ENCODE results near the gene PLA2G6. TPM values are rescaled to one million over a fixed set of nuclear protein-coding genes. Genes with fewer than 3 reads are reported as not detected.
A peak's percentile ranks its signal among the peaks of the same experiment; 100 is the strongest.
"Not testable (repeated sequence)": the region's sequence is repeated elsewhere in the genome, so short reads cannot be mapped to it uniquely, and the experiment has no call there.

Gene PLA2G6
- total RNA-seq, 1 donor from 2014 or later = 36.0 TPM

DNA sequence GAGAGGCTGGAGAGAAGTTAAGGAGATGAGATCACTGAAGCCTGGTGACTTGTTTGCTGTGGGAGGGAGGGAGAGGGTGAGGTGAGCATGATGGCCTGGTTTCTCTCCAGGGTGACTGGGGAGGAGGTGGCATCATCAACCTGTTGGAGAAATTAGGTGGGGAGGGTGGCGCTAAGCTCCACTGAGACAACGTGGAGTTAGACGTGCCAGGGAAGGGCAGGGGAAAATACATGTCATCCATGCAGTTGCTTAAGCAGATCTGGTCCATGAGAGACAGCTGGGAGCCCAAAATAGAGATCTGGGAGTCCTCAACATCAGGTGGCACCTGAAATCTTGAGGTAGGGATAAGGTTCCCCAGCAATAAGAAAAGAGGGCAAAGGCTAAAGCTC, 10.8 kb upstream of the PLA2G6 start:
- Mint-ChIP-seq H3K27ac (no peak overlapping the region), H3K4me3 (ENCODE audit: low read depth) (no peak overlapping the region), H3K4me1 (ENCODE audit: low read depth) (peaks cover 5% of the 10 kb centered on the region), H3K9me3 (no peaks in the 10 kb centered on the region), H3K27me3 (ENCODE audit: low read depth) (peaks cover 5% of the 10 kb centered on the region), H3K36me3 (ENCODE audit: low read depth) (no peaks in the 10 kb centered on the region)
- intact Hi-C loops (cut with micrococcal nuclease) = no loop called here
- no peak for DNase-seq (ENCODE audit: low spot score)

DNA sequence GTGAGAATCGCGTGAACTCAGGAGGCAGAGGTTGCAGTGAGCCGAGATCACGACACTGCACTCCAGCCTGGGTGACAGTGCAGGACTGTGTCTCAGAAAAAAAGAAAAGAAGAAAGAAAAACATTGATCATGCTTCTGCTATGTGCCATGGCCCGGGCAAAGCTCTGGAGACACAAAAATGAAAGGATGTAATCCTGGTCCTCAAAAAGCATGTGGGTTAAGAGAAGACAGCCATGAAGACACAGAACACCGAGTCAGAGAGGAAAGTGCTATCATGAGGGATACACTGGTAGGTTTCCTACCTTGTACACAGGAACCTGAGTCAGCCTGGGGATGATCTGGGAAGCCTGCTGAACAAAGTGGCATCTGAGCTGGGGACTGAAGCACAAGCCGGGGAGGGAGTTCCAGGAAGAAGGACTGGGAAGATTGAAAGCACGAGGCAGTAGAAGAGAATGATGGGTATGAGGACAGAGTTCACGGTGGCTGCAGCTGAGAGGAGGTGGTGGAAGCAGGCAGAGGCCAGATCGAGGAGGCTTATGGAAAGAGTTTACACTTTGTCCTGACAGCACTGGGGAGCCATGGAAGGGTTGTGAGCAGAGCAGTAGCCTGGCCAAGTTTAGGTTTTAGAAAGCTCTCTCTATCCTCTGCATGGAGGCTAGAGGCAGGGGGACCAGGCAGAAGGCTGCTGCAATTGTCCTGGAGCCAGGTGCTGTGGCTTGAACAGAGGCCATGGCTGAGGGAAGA, 10.3 kb upstream of the PLA2G6 start:
- H3K27me3 Mint-ChIP-seq (ENCODE audit: low read depth) = peaks cover 6% of the 10 kb centered on the region
- intact Hi-C loops (cut with micrococcal nuclease) = no loop called here
- no peaks in the 10 kb centered on the region for H3K9me3 Mint-ChIP-seq
- peaks cover 5% of the 10 kb centered on the region for H3K4me1 Mint-ChIP-seq (ENCODE audit: low read depth)
- H3K27ac Mint-ChIP-seq = no peak overlapping the region
- no peaks in the 10 kb centered on the region for H3K36me3 Mint-ChIP-seq (ENCODE audit: low read depth)
- no peak overlapping the region for H3K4me3 Mint-ChIP-seq (ENCODE audit: low read depth)
- no peak for DNase-seq (ENCODE audit: low spot score)

DNA sequence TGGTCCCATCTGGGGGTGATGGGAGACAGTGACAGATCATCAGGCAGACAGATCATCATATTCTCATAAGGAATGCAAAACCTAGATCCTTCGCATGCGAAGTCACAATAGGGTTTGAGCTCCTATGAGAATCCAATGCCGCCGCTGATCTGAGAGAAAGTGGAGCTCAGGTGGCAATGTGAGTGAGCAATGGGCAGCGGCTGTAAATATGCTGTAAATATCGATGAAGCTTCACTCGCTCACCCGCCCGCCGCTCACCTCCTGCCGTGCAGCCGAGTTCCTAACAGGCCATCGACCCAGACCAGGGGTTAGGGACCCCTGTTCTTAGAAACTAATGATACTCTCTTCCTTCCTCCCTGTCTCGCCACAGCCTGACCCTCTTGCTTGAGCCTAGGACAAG, 9.4 kb upstream of the PLA2G6 start:
- DNase-seq (ENCODE audit: low spot score) = no peak
- H3K4me1 Mint-ChIP-seq (ENCODE audit: low read depth) = peaks cover 5% of the 10 kb centered on the region
- intact Hi-C loops (cut with micrococcal nuclease) = no loop called here

DNA sequence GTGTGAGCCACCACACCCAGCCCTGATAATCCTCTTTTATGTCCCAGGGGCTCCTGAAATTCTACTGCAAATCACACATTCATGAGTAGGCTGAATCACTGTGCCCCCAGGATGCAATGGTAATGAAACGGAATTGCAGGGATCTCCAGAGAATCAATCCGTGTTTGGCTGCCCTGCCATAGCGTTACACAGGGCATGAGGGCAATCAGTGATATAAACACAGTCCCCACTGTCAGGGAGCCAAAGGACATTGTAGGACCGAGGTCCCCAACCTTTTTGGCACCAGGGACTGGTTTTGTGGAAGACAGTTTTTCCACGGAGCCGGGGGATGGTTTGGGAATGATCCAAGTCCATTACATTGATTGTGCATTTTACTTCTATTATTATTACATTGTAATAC, 9.0 kb upstream of the PLA2G6 start:
- DNase-seq (ENCODE audit: low spot score) = no peak
- H3K4me1 Mint-ChIP-seq (ENCODE audit: low read depth) = peaks cover 5% of the 10 kb centered on the region
- H3K36me3 Mint-ChIP-seq (ENCODE audit: low read depth) = no peaks in the 10 kb centered on the region
- no peak overlapping the region for H3K27ac Mint-ChIP-seq
- intact Hi-C loops (cut with micrococcal nuclease) = no loop called here
- H3K4me3 Mint-ChIP-seq (ENCODE audit: low read depth) = no peak overlapping the region
- H3K9me3 Mint-ChIP-seq = no peaks in the 10 kb centered on the region
- H3K27me3 Mint-ChIP-seq (ENCODE audit: low read depth) = peaks cover 12% of the 10 kb centered on the region

More for the DNA sequence above, 9.4 kb upstream of the PLA2G6 start:
- Mint-ChIP-seq H3K27me3 (ENCODE audit: low read depth) (peaks cover 12% of the 10 kb centered on the region), H3K4me3 (ENCODE audit: low read depth) (no peak overlapping the region), H3K27ac (no peak overlapping the region), H3K9me3 (no peaks in the 10 kb centered on the region), H3K36me3 (ENCODE audit: low read depth) (no peaks in the 10 kb centered on the region)

DNA sequence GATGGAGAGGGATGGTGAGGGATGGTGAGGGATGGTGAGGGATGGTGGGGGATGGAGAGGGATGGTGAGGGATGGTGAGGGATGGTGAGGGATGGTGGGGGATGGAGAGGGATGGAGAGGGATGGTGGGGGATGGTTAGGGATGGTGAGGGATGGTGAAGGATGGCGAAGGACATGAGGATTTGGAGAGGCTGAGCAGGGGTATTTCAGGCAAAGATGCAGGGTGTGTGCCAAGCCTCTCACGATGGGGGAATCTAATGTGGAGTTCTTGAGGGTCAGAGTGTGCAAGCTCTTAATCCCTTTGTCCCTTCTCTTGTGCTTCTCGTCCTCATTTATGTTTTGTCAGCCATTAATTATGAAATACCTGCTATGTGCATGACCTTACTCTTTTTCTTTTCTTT, 7.5 kb upstream of the PLA2G6 start:
- H3K27ac Mint-ChIP-seq = no peak overlapping the region
- H3K27me3 Mint-ChIP-seq (ENCODE audit: low read depth) = peaks cover 12% of the 10 kb centered on the region
- no peaks in the 10 kb centered on the region for H3K4me1 Mint-ChIP-seq (ENCODE audit: low read depth)
- no peaks in the 10 kb centered on the region for H3K9me3 Mint-ChIP-seq
- no peaks in the 10 kb centered on the region for H3K36me3 Mint-ChIP-seq (ENCODE audit: low read depth)
- H3K4me3 Mint-ChIP-seq (ENCODE audit: low read depth) = no peak overlapping the region
- no peak for DNase-seq (ENCODE audit: low spot score)
- intact Hi-C loops (cut with micrococcal nuclease) = no loop called here

DNA sequence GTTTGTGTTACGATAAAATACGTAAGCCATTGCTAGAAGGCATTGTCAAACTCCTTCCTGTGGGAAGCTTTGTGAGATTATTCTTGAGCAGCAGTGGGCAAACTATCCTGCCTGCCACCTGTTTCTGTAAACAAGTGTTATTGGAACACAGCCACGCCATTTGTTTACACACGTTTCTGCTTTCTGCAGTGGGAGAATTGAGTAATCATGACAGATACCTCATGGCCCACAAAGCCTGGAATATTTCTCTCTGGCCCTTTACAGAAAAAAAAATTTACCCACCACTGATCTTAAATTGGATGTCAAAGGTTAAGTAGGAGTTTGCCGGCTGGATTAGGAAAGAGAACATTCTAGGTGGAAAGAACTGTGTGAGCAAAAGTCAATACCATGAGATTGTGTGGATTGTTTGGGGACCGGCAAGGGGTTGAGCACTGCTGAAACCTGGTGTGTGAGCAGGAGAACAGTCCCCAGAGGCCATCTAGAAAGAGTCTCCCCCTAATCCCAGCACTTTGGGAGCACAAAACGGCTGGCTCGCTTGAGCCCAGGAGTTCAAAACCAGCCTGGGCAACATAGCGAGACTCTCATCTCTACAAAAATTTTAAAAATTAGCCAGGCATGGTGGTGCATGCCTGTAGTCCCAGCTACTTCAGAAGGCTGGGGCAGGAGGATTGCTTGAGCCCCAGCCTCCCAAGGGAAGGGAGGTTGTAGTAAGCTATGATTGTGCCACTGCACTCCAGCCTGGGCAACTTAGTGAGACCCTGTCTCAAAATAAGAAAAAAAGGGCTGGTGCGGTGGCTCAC, 6.0 kb upstream of the PLA2G6 start:
- DNase-seq (ENCODE audit: low spot score) = no peak
- no peaks in the 10 kb centered on the region for H3K9me3 Mint-ChIP-seq
- intact Hi-C loops (cut with micrococcal nuclease) = no loop called here
- no peak overlapping the region for H3K27ac Mint-ChIP-seq
- peaks cover 3% of the 10 kb centered on the region for H3K4me1 Mint-ChIP-seq (ENCODE audit: low read depth)
- peaks cover 9% of the 10 kb centered on the region for H3K27me3 Mint-ChIP-seq (ENCODE audit: low read depth)
- no peaks in the 10 kb centered on the region for H3K36me3 Mint-ChIP-seq (ENCODE audit: low read depth)
- no peak overlapping the region for H3K4me3 Mint-ChIP-seq (ENCODE audit: low read depth)

DNA sequence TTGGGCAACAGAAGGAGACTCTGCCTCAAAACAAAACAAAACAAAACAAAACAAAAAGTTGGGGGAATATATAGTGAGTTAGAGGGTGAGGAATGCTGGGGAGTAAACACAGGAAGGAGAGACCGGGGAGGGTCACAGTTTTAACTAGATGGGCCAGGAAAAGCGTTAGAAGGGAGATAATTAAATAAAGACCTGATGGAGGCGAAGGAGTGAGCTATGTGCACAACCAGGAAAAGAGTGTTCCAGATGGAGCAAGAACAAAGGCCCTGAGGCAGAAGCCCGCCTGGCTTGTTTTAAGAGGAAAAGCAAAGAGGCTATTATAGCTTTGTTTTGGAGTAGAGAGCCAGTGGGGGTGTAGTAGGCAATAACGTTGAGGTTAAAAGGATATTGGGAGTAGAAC, 4.8 kb upstream of the PLA2G6 start:
- Mint-ChIP-seq H3K9me3 (no peaks in the 10 kb centered on the region), H3K36me3 (ENCODE audit: low read depth) (no peaks in the 10 kb centered on the region), H3K4me1 (ENCODE audit: low read depth) (peaks cover 6% of the 10 kb centered on the region), H3K4me3 (ENCODE audit: low read depth) (no peak overlapping the region), H3K27ac (no peak overlapping the region), H3K27me3 (ENCODE audit: low read depth) (peaks cover 9% of the 10 kb centered on the region)
- no peak for DNase-seq (ENCODE audit: low spot score)
- intact Hi-C loops (cut with micrococcal nuclease) = no loop called here

DNA sequence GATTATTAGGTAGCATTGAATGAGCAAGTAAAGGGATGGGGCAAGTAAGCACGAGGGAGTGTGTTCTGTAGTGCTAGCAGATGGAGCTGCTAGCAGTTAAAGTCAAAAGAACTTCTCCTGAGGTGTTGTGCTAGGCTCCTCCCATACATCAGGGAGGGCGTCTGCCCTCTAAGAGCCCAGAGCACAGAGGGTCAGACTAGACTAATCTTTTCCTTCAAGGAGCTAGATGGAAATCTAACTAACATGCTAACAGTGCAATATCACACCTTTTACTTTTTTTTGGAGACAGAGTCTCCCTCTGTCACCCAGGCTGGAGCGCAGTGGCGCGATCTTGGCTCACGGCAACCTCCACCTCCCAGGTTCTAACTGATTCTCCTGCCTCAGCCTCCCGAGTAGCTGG, 3.2 kb upstream of the PLA2G6 start:
- Mint-ChIP-seq H3K4me3 (ENCODE audit: low read depth) (no peak overlapping the region), H3K27ac (no peak overlapping the region), H3K36me3 (ENCODE audit: low read depth) (no peaks in the 10 kb centered on the region), H3K9me3 (no peaks in the 10 kb centered on the region), H3K27me3 (ENCODE audit: low read depth) (peaks cover 9% of the 10 kb centered on the region), H3K4me1 (ENCODE audit: low read depth) (peaks cover 20% of the 10 kb centered on the region)
- intact Hi-C loops (cut with micrococcal nuclease) = loop anchor here (5.0 kb wide), 1 partner anchor 133 kb away; the partner anchor contains the start of gene CSNK1E
- DNase-seq (ENCODE audit: low spot score) = no peak

DNA sequence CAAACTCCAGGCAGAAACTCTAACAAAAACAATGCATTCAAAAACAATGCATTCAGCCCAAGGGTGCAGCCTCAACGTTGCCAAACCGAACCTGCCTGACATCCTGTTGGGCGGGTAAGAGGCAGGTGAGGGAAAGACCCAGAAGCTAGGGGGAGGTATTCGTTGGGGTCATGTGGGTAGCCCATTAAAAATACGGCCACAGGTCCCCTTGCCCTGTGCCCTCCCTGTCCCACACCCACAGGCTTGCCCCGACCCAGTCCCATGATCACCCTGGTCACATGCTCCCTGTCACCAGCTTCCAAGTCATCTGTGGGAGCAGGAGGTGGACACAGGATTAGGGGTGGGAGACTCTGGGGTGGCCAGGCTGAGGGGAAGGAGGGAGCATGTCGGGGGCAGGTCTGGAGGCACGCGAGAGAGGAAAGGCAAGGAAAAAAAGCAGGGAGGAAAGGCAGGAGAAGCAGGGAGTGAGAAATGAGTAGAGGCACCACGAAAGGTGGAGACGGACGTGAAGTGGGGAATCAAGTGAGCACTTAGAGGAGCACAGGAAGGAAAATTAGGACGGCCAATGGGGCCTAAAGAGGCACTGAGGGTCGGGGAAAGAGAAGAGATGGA, 683 bp downstream of the PLA2G6 start:
- Mint-ChIP-seq H3K36me3 (ENCODE audit: low read depth) (peaks cover 3% of the 10 kb centered on the region), H3K27ac (peak overlapping the region; percentile 97), H3K4me3 (ENCODE audit: low read depth) (peak overlapping the region; percentile 96), H3K4me1 (ENCODE audit: low read depth) (peaks cover 36% of the 10 kb centered on the region), H3K27me3 (ENCODE audit: low read depth) (no peaks in the 10 kb centered on the region), H3K9me3 (no peaks in the 10 kb centered on the region)
- DNase-seq (ENCODE audit: low spot score) = peak; percentile 32
- intact Hi-C loops (cut with micrococcal nuclease) = loop anchor here (1.0 to 5.0 kb wide), 2 partner anchors 20 to 136 kb away; partner anchors contain the start of genes CSNK1E and MAFF

DNA sequence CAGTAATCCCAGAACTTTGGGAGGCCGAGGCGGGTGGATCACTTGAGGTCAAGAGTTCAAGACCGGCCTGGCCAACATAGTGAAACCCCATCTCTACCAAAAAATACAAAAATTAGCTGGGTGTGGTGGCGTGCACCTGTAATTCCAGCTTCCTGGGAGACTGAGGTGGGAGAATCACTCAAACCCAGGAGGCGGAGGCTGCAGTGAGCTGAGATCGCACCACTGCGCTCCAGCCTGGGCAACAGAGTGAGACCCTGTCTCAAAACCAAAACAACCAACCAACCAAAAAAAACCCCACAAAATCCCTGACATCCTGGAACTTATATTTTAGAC, 3.1 kb downstream of the PLA2G6 start:
- H3K36me3 Mint-ChIP-seq (ENCODE audit: low read depth); H3K27me3 Mint-ChIP-seq (ENCODE audit: low read depth); DNase-seq (ENCODE audit: low spot score); H3K9me3 Mint-ChIP-seq; H3K4me3 Mint-ChIP-seq (ENCODE audit: low read depth); H3K27ac Mint-ChIP-seq; intact Hi-C loops (cut with micrococcal nuclease): not testable (repeated sequence)
- H3K4me1 Mint-ChIP-seq (ENCODE audit: low read depth) = peaks cover 36% of the 10 kb centered on the region

DNA sequence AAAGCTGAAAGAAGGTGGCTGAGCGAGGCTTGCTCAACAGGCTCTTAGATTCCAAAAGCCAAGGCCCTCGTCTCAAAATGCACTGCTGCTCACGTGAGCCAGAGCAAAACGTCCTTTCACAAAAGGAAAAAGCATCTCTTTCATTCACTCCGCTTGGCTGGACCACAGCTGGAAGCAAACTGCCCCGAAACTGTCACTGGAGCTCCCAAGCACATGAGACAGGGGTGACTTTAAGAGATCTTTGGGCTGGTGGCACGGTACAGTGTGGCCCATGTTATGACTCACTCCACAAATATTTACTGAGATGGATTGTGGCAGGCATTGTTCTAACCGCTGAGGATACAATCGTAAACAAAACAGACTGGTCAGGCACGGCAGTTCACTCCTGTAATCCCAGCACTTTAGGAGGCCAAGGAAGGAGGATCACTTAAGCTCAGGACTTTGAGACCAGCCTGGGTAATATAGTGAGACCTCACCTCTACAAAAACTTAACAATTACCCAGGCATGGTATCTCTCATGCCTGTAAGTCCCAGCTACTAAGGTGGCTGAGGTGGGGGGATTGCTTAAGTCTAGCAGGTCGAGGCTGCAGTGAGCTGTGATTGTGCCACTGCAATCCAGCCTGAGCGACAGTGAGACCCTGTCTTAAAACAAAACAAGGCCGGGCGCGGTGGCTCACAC, 3.6 kb downstream of the PLA2G6 start:
- peaks cover 3% of the 10 kb centered on the region for H3K36me3 Mint-ChIP-seq (ENCODE audit: low read depth)
- H3K4me1 Mint-ChIP-seq (ENCODE audit: low read depth) = peaks cover 39% of the 10 kb centered on the region
- DNase-seq (ENCODE audit: low spot score) = no peak
- H3K4me3 Mint-ChIP-seq (ENCODE audit: low read depth) = no peak overlapping the region
- intact Hi-C loops (cut with micrococcal nuclease) = no loop called here
- H3K27me3 Mint-ChIP-seq (ENCODE audit: low read depth) = no peaks in the 10 kb centered on the region
- H3K9me3 Mint-ChIP-seq = no peaks in the 10 kb centered on the region
- peak overlapping the region; percentile 53 for H3K27ac Mint-ChIP-seq

DNA sequence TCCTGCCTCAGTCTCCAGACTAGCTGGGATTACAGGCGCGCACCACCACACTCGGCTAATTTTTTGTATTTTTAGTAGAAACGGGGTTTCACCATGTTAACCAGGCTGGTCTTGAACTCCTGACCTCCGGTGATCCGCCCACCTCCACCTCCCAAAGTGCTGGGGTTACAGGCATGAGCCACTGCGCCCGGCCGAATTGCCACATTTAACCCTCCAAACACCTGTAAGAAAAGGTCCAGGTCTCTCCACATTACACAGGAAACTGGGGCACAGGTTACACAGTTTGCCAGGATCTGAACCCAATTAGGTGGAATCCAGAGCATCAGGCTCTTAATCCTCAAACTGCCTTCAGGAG, 4.1 kb downstream of the PLA2G6 start:
- H3K27ac Mint-ChIP-seq; H3K9me3 Mint-ChIP-seq; intact Hi-C loops (cut with micrococcal nuclease); DNase-seq (ENCODE audit: low spot score); H3K27me3 Mint-ChIP-seq (ENCODE audit: low read depth); H3K4me3 Mint-ChIP-seq (ENCODE audit: low read depth); H3K36me3 Mint-ChIP-seq (ENCODE audit: low read depth): not testable (repeated sequence)
- peaks cover 39% of the 10 kb centered on the region for H3K4me1 Mint-ChIP-seq (ENCODE audit: low read depth)
